ENCODE data around the gene TSPAN14.

DNA sequence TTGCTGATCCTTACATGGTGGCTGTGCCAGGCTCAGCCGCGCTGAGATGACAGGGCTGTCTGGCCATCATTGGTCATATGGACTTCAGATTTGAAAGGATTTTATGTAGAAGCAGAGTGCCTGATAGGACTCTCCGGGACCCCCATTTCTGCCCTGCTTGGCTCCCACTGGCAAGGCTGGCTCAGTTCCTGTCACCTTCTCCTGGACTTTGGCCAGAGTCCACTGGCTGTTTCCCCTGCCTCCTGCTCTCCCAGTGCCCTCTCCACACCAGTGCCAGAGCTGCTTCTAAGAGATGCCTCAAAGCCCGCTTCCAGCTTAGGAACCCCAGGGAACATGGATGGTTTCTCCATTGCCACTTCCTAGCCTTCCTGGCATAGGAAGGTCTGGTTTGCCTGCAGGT is 78.5 kb downstream of the TSPAN14 start:
- no peak for TF ChIP-seq EZH2 (IDR thresholded peaks at IDR 0.05; ENCODE audit: borderline replicate concordance)
- TF ChIP-seq, protein P1, sequence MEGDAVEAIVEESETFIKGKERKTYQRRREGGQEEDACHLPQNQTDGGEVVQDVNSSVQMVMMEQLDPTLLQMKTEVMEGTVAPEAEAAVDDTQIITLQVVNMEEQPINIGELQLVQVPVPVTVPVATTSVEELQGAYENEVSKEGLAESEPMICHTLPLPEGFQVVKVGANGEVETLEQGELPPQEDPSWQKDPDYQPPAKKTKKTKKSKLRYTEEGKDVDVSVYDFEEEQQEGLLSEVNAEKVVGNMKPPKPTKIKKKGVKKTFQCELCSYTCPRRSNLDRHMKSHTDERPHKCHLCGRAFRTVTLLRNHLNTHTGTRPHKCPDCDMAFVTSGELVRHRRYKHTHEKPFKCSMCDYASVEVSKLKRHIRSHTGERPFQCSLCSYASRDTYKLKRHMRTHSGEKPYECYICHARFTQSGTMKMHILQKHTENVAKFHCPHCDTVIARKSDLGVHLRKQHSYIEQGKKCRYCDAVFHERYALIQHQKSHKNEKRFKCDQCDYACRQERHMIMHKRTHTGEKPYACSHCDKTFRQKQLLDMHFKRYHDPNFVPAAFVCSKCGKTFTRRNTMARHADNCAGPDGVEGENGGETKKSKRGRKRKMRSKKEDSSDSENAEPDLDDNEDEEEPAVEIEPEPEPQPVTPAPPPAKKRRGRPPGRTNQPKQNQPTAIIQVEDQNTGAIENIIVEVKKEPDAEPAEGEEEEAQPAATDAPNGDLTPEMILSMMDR (IDR thresholded peaks at IDR 0.05; ENCODE audit: poor library complexity) = no peak

Data from hepatocyte (in vitro differentiated cells).